RPMI8226 (cell line): ENCODE data around the gene PARD3.
A peak's percentile ranks its signal among the peaks of the same experiment; 100 is the strongest.
"Not testable (repeated sequence)": the region's sequence is repeated elsewhere in the genome, so short reads cannot be mapped to it uniquely, and the experiment has no call there.

Experiments
- DNase-seq: peaks from one replicate; pipeline ENCODE4 v3.0.0-alpha.2; 2015

Gene PARD3

GRCh38 chr10:34709637-34710390 is 105.3 kb downstream of the PARD3 start:
- no peak for DNase-seq

GRCh38 chr10:34707656-34708055 is 107.4 kb downstream of the PARD3 start:
- DNase-seq, result no peak

GRCh38 chr10:34706992-34707391 is 108.1 kb downstream of the PARD3 start:
- not testable (repeated sequence) for DNase-seq

- no peak for DNase-seq
Measured at GRCh38 chr10:34706147-34706546, 108.9 kb downstream of the PARD3 start.

- DNase-seq, result peak; percentile 33
Measured at GRCh38 chr10:34705563-34705962, 109.5 kb downstream of the PARD3 start.

- DNase-seq, result no peak
Measured at GRCh38 chr10:34704526-34705184, 110.4 kb downstream of the PARD3 start.

- DNase-seq, result no peak
Measured at GRCh38 chr10:34702982-34703381, 112.1 kb downstream of the PARD3 start.

GRCh38 chr10:34702093-34702937 is 112.8 kb downstream of the PARD3 start:
- DNase-seq, result no peak

- no peak for DNase-seq
Measured at GRCh38 chr10:34701194-34701593, 113.9 kb downstream of the PARD3 start.

- DNase-seq, result not testable (repeated sequence)
Measured at GRCh38 chr10:34700752-34701151, 114.3 kb downstream of the PARD3 start.

GRCh38 chr10:34699904-34700517 is 115.1 kb downstream of the PARD3 start:
- no peak for DNase-seq

GRCh38 chr10:34698979-34699378 is 116.1 kb downstream of the PARD3 start:
- DNase-seq, result no peak

- DNase-seq, result no peak
Measured at GRCh38 chr10:34698248-34698831, 116.8 kb downstream of the PARD3 start.

- DNase-seq, result no peak
Measured at GRCh38 chr10:34697351-34698247, 117.5 kb downstream of the PARD3 start.

- DNase-seq, result no peak
Measured at GRCh38 chr10:34696423-34696822, 118.7 kb downstream of the PARD3 start.

- no peak for DNase-seq
Measured at GRCh38 chr10:34690383-34691049, 124.6 kb downstream of the PARD3 start.

- DNase-seq, result no peak
Measured at GRCh38 chr10:34689053-34689452, 126.0 kb downstream of the PARD3 start.

GRCh38 chr10:34687434-34688210 is 127.5 kb downstream of the PARD3 start:
- DNase-seq, result no peak

- DNase-seq, result no peak
Measured at GRCh38 chr10:34682580-34682979, 132.5 kb downstream of the PARD3 start.

GRCh38 chr10:34681933-34682332 is 133.2 kb downstream of the PARD3 start:
- no peak for DNase-seq
